Peyer's patch (tissue), 4 donors: ENCODE results near the gene MYO3B.

Source experiments
- CTCF ChIP-seq, 6 experiments: fragments of 450-650 bp in 4 of 6; fragments of 200-600 bp in 2 of 6; sonication (generic) in 1 of 6; IDR thresholded peaks; one replicate each; pipeline ENCODE4 v1.5.1; 2017 to 2019; ENCODE audit warnings: antibody characterized with exemption in 6 of 6, mild to moderate bottlenecking in 3 of 6, moderate library complexity in 1 of 6
- POLR2A ChIP-seq, 2 donors: fragments of 450-650 bp; IDR thresholded peaks; one replicate each; pipeline ENCODE4 v1.5.1; 2017; ENCODE audit warnings: antibody characterized with exemption in 2 of 2, mild to moderate bottlenecking in 2 of 2, moderate library complexity in 2 of 2

- TF ChIP-seq CTCF (IDR thresholded peaks at IDR 0.05) = no peak
- TF ChIP-seq POLR2A (IDR thresholded peaks at IDR 0.05) = no peak
Measured at GRCh38 chr2:170505631-170506275, 327.8 kb downstream of the MYO3B start.
